Kidney (tissue), 14 donors: ENCODE data around the gene SHCBP1L. TPM values are rescaled to one million over a fixed set of nuclear protein-coding genes. Genes with fewer than 3 reads are reported as not detected.

ENCODE experiments used
- DNase-seq, 5 donors: peaks; one replicate each; pipeline ENCODE4 v3.0.0-alpha.2; 2013 to 2020
- FAIRE-seq: peaks from 2 replicates; lab custom pipeline; 2012; peaks lifted over from hg19 to GRCh38; lab: Jason Lieb, UNC
- H3K27ac ChIP-seq, 2 donors: one replicate each; pipeline ENCODE4 v1.7.0; 2013; ENCODE audit warnings: low read depth in 2 of 2, low read length in 2 of 2, inconsistent platforms in 1 of 2
- H3K27me3 ChIP-seq: one replicate; pipeline ENCODE4 v1.7.1; 2013; ENCODE audit warnings: low read length, inconsistent platforms; ENCODE audit not compliant: control insufficient read depth, insufficient read depth
- H3K36me3 ChIP-seq, 3 donors: one replicate each; pipeline versions ENCODE4 v1.7.0 to v1.7.1; 2013; ENCODE audit warnings: low read length in 3 of 3, control low read depth in 1 of 3, inconsistent platforms in 1 of 3; ENCODE audit not compliant: insufficient read depth in 3 of 3, control insufficient read depth in 2 of 3
- H3K4me1 ChIP-seq, 3 donors: one replicate each; pipeline versions ENCODE4 v1.7.0 to v1.7.1; 2013; ENCODE audit warnings: low read length in 3 of 3, inconsistent platforms in 1 of 3, low read depth in 1 of 3; ENCODE audit not compliant: control insufficient read depth in 2 of 3, insufficient read depth in 2 of 3
- H3K4me3 ChIP-seq, 3 donors: one replicate each; pipeline versions ENCODE4 v1.7.0 to v1.8.1; 2013; ENCODE audit warnings: low read length in 3 of 3, control low read depth in 1 of 3, inconsistent platforms in 1 of 3
- H3K9ac ChIP-seq, 3 donors: one replicate each; pipeline versions ENCODE4 v1.7.0 to v1.7.1; 2013; ENCODE audit warnings: low read length in 3 of 3, control low read depth in 1 of 3, inconsistent platforms in 1 of 3
- H3K9me3 ChIP-seq, 3 donors: one replicate each; pipeline versions ENCODE4 v1.7.0 to v1.7.1; 2013; ENCODE audit warnings: low read length in 3 of 3, control low read depth in 1 of 3, inconsistent platforms in 1 of 3; ENCODE audit not compliant: control insufficient read depth in 2 of 3, insufficient read depth in 1 of 3
- intact Hi-C: fragments of 100-400 bp; cut with DNase I; formaldehyde crosslinking; loops from one replicate; pipeline ENCODE4 v1.11.1; 2022
- polyA plus RNA-seq: library from polyadenylated mRNA; stranded (reverse); fragments of 350-450 nt; fragmentation: Illumina TruSeq; extraction: RNeasy Lipid Tissue Mini Kit (QIAGEN cat#74804); gene quantifications from one replicate; pipeline ENCODE4 v1.2.3, GENCODE V29; 2014; ENCODE audit warnings: low read depth, low replicate concordance; ENCODE audit not compliant: insufficient read depth
- total RNA-seq: library from RNA; stranded (reverse); fragmentation: NEBNext Ultra II Directional; extraction: Animal tissue kit (Norgen Biotek cat#: 25700); gene quantifications from one replicate; pipeline ENCODE4 v1.2.1, GENCODE V29; 2021
- TF ChIP-seq, protein P1 (sequence below): IDR thresholded peaks from 3 replicates; pipeline ENCODE4 v1.5.1; 2012; ENCODE audit warnings: mild to moderate bottlenecking, moderate library complexity, borderline replicate concordance; ENCODE audit not compliant: insufficient read depth; ENCODE audit errors: extremely low read depth
- donor health status: control.
- donor health status: control.
- donor health status: control.
- donor health status: control.
- donor health status: control.
- donor health status: DM: yes; HTN: yes; CAD: no.
- donor health status: Normal renal cell carcinoma (clear cell type).

SHCBP1L gene
- total and polyA plus RNA-seq, 2 donors from 2014 or later, result not detected

GRCh38 chr1:182968836-182969734 lies 16.1 kb upstream of the SHCBP1L start:
- H3K9me3 ChIP-seq, result no peaks in the 10 kb centered on the region
- intact Hi-C loops, result loop anchor here (10.0 kb wide), 1 partner anchor 266 kb away; no protein-coding TSS in a partner anchor
- no peaks in the 10 kb centered on the region for H3K36me3 ChIP-seq
- TF ChIP-seq, protein P1, sequence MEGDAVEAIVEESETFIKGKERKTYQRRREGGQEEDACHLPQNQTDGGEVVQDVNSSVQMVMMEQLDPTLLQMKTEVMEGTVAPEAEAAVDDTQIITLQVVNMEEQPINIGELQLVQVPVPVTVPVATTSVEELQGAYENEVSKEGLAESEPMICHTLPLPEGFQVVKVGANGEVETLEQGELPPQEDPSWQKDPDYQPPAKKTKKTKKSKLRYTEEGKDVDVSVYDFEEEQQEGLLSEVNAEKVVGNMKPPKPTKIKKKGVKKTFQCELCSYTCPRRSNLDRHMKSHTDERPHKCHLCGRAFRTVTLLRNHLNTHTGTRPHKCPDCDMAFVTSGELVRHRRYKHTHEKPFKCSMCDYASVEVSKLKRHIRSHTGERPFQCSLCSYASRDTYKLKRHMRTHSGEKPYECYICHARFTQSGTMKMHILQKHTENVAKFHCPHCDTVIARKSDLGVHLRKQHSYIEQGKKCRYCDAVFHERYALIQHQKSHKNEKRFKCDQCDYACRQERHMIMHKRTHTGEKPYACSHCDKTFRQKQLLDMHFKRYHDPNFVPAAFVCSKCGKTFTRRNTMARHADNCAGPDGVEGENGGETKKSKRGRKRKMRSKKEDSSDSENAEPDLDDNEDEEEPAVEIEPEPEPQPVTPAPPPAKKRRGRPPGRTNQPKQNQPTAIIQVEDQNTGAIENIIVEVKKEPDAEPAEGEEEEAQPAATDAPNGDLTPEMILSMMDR, result no peak
- DNase-seq (no peak), FAIRE-seq (no peak)
- H3K27me3 ChIP-seq, result no peaks in the 10 kb centered on the region
- H3K4me1 ChIP-seq, result no peaks in the 10 kb centered on the region
- H3K4me3 ChIP-seq, result no peak overlapping the region
- H3K27ac ChIP-seq, result no peak overlapping the region
- no peak overlapping the region for H3K9ac ChIP-seq

- no peak overlapping the region for H3K4me3 ChIP-seq
- H3K27ac ChIP-seq, result no peak overlapping the region
- H3K9me3 ChIP-seq, result no peaks in the 10 kb centered on the region
- H3K27me3 ChIP-seq, result no peaks in the 10 kb centered on the region
- intact Hi-C loops, result loop anchor here (10.0 kb wide), 1 partner anchor 267 kb away; no protein-coding TSS in a partner anchor
- FAIRE-seq, result no peak
- TF ChIP-seq, protein P1, result no peak
- no peaks in the 10 kb centered on the region for H3K4me1 ChIP-seq
- H3K9ac ChIP-seq, result no peak overlapping the region
- H3K36me3 ChIP-seq, result no peaks in the 10 kb centered on the region
- peak in 1 of 5 donors; percentile 11 for DNase-seq
Measured at GRCh38 chr1:182968151-182968741, 15.3 kb upstream of the SHCBP1L start.

DNA sequence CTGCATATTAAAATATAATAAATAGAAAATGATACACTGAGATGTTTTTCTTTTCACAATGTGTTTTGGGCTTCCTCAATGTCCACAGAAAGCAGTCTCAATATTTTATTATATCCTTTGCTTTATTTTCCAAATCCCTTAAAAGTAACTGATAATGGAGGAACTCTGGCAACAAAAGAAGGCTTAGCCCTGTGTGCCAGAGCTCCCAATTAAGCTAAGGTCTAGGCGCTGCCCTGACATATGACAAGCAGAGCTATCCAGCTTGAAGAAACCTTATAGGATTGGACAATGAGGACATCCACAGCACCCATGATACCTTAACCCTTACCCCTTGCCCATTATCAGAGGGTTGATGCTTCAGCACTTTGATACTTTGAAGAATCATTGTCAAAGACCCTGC lies 12.9 kb upstream of the SHCBP1L start:
- intact Hi-C loops, result loop anchor here (10.0 kb wide), 1 partner anchor 269 kb away; no protein-coding TSS in a partner anchor

More for the DNA sequence above, 12.9 kb upstream of the SHCBP1L start:
- Histone ChIP-seq H3K4me1 (peaks cover 0 to 5% (median 0%) of the 10 kb centered on the region in 3 donors), H3K9me3 (no peaks in the 10 kb centered on the region), H3K27ac (no peak overlapping the region), H3K27me3 (no peaks in the 10 kb centered on the region), H3K9ac (no peak overlapping the region), H3K36me3 (no peaks in the 10 kb centered on the region), H3K4me3 (no peak overlapping the region)
- DNase-seq (no peak), FAIRE-seq (no peak)
- TF ChIP-seq, protein P1, result no peak
